ENCODE measurements around the gene PIM2.

- no peak for TF ChIP-seq POLR2A (IDR thresholded peaks at IDR 0.05)
- TF ChIP-seq, protein P1, sequence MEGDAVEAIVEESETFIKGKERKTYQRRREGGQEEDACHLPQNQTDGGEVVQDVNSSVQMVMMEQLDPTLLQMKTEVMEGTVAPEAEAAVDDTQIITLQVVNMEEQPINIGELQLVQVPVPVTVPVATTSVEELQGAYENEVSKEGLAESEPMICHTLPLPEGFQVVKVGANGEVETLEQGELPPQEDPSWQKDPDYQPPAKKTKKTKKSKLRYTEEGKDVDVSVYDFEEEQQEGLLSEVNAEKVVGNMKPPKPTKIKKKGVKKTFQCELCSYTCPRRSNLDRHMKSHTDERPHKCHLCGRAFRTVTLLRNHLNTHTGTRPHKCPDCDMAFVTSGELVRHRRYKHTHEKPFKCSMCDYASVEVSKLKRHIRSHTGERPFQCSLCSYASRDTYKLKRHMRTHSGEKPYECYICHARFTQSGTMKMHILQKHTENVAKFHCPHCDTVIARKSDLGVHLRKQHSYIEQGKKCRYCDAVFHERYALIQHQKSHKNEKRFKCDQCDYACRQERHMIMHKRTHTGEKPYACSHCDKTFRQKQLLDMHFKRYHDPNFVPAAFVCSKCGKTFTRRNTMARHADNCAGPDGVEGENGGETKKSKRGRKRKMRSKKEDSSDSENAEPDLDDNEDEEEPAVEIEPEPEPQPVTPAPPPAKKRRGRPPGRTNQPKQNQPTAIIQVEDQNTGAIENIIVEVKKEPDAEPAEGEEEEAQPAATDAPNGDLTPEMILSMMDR (IDR thresholded peaks at IDR 0.05), result no peak
These were observed 15.9 kb upstream of the PIM2 start for GRCh38 chrX:48934581-48935300.
